ENCODE measurements around the gene ALKBH2. TPM values are rescaled to one million over a fixed set of nuclear protein-coding genes. Genes with fewer than 3 reads are reported as not detected.

Gene ALKBH2
- total RNA-seq, 2 experiments from 2014 or later, result 10.8 to 15.3 TPM

DNA sequence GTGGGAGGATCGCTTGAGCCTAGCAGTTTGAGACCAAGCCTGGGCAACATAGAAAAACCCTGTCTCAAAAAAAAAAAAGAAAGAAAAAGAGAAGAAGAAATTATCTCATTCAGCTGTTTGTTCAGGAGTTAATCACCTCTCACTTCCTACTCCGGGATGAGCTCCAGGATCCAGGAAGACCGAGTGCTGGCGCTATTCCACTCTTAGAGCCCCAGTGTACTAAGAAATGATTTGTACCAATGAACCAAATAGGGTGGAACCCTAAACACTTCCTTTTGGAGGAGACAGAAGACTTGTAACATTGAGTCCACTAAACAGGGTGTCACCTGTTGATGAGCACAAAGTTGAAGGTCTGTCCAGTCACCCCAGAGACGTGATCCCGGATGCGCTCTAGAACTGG, 3.6 kb downstream of the ALKBH2 start:
- Mint-ChIP-seq H3K27ac (no peak overlapping the region), H3K9me3 (ENCODE audit: insufficient read depth) (no peaks in the 10 kb centered on the region), H3K36me3 (ENCODE audit: low read depth) (peaks cover 22% of the 10 kb centered on the region), H3K27me3 (ENCODE audit: low read depth) (no peaks in the 10 kb centered on the region), H3K4me1 (ENCODE audit: low read depth) (peaks cover 34% of the 10 kb centered on the region), H3K4me3 (no peak overlapping the region)
- ChIA-PET POLR2A (no interaction called here), CTCF (no interaction called here)
- no peak for DNase-seq
- no peak for ATAC-seq

DNA sequence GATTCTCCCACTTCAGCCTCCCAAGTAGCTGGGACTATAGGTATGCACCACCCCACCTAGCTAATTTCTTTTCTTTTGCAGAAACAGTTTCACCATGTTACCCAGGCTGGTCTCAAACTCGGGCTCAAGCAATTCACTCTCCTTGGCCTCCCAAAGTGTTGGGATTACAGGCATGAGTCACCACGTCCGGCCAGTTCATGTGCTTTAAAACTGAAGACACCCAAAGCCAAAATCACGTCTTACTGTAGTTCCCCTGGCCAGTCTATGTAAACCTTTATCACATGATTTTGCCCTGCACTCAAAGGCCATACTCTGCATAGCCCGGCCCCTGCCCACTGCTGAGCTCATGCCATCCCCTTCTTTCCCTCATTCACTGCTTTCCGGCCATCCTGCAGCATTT, 4.5 kb downstream of the ALKBH2 start:
- CTCF ChIA-PET, result no interaction called here
- H3K4me1 Mint-ChIP-seq (ENCODE audit: low read depth), result peaks cover 30% of the 10 kb centered on the region
- no peak overlapping the region for H3K27ac Mint-ChIP-seq
- ATAC-seq (no peak), DNase-seq (no peak)
- H3K36me3 Mint-ChIP-seq (ENCODE audit: low read depth), result peaks cover 22% of the 10 kb centered on the region
- no peaks in the 10 kb centered on the region for H3K27me3 Mint-ChIP-seq (ENCODE audit: low read depth)
- POLR2A ChIA-PET, result no interaction called here
- no peak overlapping the region for H3K4me3 Mint-ChIP-seq
- H3K9me3 Mint-ChIP-seq (ENCODE audit: insufficient read depth), result no peaks in the 10 kb centered on the region

DNA sequence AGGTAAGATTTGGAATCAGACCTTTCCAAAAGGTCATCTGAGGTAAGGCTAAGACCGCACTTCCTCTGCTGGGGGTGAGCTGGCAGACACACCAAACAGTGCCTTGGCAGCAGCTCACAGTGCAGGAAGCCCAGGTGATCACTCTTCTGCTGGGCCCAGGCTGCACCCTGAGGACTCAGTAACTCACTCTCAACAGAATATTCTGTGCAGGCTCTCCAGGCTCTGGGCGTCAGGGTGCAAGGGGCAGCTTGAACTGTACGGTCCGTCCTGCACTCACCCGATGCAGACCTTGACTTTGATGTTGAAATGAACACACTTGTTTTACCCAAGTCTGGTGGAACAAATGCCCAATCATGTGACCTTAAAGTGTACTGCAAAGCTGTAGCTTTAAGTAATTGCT, 6.0 kb downstream of the ALKBH2 start:
- POLR2A ChIA-PET, result no interaction called here
- no peak overlapping the region for H3K27ac Mint-ChIP-seq
- no peak for ATAC-seq

DNA sequence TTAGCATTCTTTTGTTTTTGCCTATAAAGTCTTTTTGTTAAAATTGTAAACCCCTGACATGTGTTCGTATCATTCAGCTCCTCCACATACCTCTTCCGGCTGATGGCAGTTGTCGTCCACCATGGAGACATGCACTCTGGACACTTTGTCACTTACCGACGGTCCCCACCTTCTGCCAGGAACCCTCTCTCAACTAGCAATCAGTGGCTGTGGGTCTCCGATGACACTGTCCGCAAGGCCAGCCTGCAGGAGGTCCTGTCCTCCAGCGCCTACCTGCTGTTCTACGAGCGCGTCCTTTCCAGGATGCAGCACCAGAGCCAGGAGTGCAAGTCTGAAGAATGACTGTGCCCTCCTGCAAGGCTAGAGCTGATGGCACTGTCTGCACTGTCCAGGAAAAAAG, 7.7 kb downstream of the ALKBH2 start:
- CTCF ChIA-PET, result no interaction called here
- POLR2A ChIA-PET, result no interaction called here
- DNase-seq (no peak), ATAC-seq (no peak)
- peaks cover 21% of the 10 kb centered on the region for H3K36me3 Mint-ChIP-seq (ENCODE audit: low read depth)
- H3K9me3 Mint-ChIP-seq (ENCODE audit: insufficient read depth), result no peaks in the 10 kb centered on the region
- H3K4me1 Mint-ChIP-seq (ENCODE audit: low read depth), result peaks cover 5% of the 10 kb centered on the region
- H3K27ac Mint-ChIP-seq, result no peak overlapping the region
- no peaks in the 10 kb centered on the region for H3K27me3 Mint-ChIP-seq (ENCODE audit: low read depth)
- H3K4me3 Mint-ChIP-seq, result no peak overlapping the region

More for the DNA sequence above, 6.0 kb downstream of the ALKBH2 start:
- H3K4me3 Mint-ChIP-seq, result no peak overlapping the region
- CTCF ChIA-PET, result interaction anchor here (0.6 to 2.0 kb wide), 4 partner anchors 10 to 32 kb away, joined by 3 to 10 read pairs (median 3); no protein-coding TSS in a partner anchor
- DNase-seq, result no peak
- peaks cover 20% of the 10 kb centered on the region for H3K36me3 Mint-ChIP-seq (ENCODE audit: low read depth)
- H3K27me3 Mint-ChIP-seq (ENCODE audit: low read depth), result no peaks in the 10 kb centered on the region
- peaks cover 16% of the 10 kb centered on the region for H3K4me1 Mint-ChIP-seq (ENCODE audit: low read depth)
- no peaks in the 10 kb centered on the region for H3K9me3 Mint-ChIP-seq (ENCODE audit: insufficient read depth)

DNA sequence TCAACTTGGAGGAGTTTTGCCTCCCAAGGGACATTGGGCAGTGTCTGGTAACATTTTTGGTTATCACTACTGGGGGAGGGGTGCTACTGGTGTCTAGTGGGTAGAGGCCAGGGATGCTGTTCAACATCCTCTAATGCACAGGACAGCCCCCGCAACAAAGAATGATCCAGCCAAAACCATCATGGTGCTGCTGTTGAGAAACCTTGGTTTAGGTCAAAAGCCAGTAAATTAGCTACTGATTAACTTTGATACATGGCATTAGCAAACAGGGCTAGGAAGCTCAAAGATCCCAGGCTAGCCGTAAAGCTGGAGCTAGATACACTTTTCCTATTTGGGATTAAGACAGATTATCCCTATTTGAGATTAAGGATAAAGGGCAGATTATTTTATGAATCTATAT, 8.8 kb downstream of the ALKBH2 start:
- H3K4me3 Mint-ChIP-seq, result no peak overlapping the region
- no peaks in the 10 kb centered on the region for H3K27me3 Mint-ChIP-seq (ENCODE audit: low read depth)
- H3K4me1 Mint-ChIP-seq (ENCODE audit: low read depth), result peaks cover 3% of the 10 kb centered on the region
- ChIA-PET CTCF (no interaction called here), POLR2A (no interaction called here)
- DNase-seq (no peak), ATAC-seq (no peak)
- no peaks in the 10 kb centered on the region for H3K9me3 Mint-ChIP-seq (ENCODE audit: insufficient read depth)
- peaks cover 16% of the 10 kb centered on the region for H3K36me3 Mint-ChIP-seq (ENCODE audit: low read depth)
- H3K27ac Mint-ChIP-seq, result no peak overlapping the region

DNA sequence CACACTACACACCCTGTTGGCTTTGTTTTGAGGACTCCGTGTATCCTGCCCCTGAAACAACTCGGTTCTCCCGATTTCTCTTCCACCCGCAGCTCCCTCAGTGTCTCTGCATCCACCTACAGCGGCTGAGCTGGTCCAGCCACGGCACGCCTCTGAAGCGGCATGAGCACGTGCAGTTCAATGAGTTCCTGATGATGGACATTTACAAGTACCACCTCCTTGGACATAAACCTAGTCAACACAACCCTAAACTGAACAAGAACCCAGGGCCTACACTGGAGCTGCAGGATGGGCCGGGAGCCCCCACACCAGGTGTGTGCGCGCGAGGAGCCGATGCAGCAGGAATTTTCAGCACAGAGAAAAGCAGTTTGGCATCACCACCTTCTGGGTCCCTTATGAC, 10.5 kb downstream of the ALKBH2 start:
- POLR2A ChIA-PET, result no interaction called here

DNA sequence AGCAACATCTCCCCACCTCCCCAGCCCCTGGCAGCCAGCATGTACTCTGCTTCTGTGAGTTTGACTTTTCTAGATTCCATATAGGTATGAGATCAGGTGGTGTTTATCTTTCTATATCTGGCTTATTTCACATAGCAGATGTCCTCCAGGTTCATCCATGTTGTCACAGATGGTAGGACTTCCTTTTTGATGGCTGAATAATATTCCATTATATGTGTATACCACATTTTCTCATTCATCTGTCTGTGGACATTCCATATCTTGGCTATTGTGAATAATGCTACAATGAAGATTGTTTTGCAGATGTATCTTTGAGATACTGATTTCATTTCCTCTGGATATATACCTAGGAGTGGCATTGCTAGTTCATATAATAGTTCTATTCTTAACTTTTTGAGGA, 18.4 kb downstream of the ALKBH2 start:
- Mint-ChIP-seq H3K27me3 (ENCODE audit: low read depth) (no peaks in the 10 kb centered on the region), H3K36me3 (ENCODE audit: low read depth) (peaks cover 25% of the 10 kb centered on the region), H3K27ac (no peak overlapping the region), H3K9me3 (ENCODE audit: insufficient read depth) (peaks cover 5% of the 10 kb centered on the region), H3K4me1 (ENCODE audit: low read depth) (no peaks in the 10 kb centered on the region), H3K4me3 (no peak overlapping the region)
- no peak for DNase-seq
- no peak for ATAC-seq
- CTCF ChIA-PET, result no interaction called here
- POLR2A ChIA-PET, result no interaction called here

More for the DNA sequence above, 10.5 kb downstream of the ALKBH2 start:
- H3K4me3 Mint-ChIP-seq, result no peak overlapping the region
- H3K36me3 Mint-ChIP-seq (ENCODE audit: low read depth), result peaks cover 16% of the 10 kb centered on the region
- H3K4me1 Mint-ChIP-seq (ENCODE audit: low read depth), result peaks cover 2% of the 10 kb centered on the region
- ATAC-seq (no peak), DNase-seq (no peak)
- CTCF ChIA-PET, result no interaction called here
- H3K9me3 Mint-ChIP-seq (ENCODE audit: insufficient read depth), result peaks cover 5% of the 10 kb centered on the region
- H3K27ac Mint-ChIP-seq, result no peak overlapping the region
- H3K27me3 Mint-ChIP-seq (ENCODE audit: low read depth), result no peaks in the 10 kb centered on the region

DNA sequence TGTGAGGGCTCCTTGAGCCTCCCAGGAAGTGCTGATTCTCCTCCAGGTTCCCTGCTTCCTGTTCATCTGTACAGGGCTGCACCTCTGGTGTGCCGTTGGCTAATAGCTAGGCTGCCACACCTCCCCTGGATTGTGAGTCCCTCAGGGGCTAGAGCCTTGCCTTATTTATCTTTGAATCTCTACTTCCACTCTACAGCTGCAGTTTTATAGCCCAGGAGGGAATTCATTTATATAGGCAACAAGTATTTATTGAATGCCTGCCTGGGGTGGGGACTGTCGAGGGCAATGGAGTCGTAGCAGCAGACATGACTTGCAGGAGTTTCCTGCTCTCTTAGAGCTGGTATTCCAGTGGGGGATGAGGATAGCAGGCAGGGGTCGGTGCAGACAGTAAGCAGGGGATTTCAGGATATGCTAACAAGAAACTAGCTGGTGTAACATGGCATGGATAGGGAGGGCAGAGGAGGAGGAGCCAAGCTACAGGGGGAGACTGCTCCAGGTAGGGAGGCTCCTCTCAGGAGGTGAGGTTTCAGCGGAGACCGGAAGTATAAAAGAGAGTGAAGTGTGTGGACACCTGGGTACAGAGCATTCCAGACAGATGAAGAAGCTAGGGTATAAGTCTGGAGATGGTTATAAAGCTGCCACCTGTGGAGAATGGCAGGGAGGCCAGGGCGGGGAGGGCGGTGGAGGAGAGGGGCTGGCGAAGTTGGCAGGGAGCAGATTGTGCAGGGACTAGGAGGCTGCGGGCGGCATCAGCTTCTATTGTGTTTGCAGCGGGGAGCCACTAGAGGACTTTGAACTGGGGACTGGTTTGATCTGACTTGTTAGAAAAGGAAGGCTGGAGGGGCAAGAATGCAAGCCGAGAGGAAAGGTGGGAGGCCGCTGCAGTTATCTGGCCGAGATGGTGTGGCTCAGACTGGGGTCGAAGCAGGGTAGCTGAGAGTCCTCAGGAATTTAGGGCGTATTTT, 23.7 kb downstream of the ALKBH2 start:
- Mint-ChIP-seq H3K4me3 (no peak overlapping the region), H3K4me1 (ENCODE audit: low read depth) (no peaks in the 10 kb centered on the region), H3K27me3 (ENCODE audit: low read depth) (no peaks in the 10 kb centered on the region), H3K9me3 (ENCODE audit: insufficient read depth) (no peaks in the 10 kb centered on the region), H3K27ac (no peak overlapping the region), H3K36me3 (ENCODE audit: low read depth) (peaks cover 5% of the 10 kb centered on the region)
- ChIA-PET CTCF (interaction anchor here (1.8 kb wide), 1 partner anchor 23 kb away, joined by 4 read pairs; no protein-coding TSS in a partner anchor), POLR2A (no interaction called here)
- DNase-seq, result no peak
- ATAC-seq, result no peak

DNA sequence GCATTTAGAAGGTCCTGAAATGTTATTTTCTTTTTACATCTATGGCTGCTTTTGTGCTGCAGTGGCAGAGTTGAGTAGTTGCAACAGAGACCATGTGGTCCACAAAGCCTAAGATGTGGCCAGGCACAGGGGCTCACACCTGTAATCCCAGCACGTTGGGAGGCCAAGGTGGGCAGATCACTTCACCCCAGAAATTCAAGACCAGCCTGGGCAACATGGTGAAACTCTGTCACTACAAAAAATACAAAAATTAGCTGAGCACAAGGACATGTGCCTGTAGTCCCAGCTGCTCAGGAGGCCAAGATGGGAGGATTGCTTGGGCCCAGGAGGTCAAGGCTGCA, 27.4 kb downstream of the ALKBH2 start:
- H3K4me3 Mint-ChIP-seq, result no peak overlapping the region
- H3K27ac Mint-ChIP-seq, result no peak overlapping the region
- peaks cover 2% of the 10 kb centered on the region for H3K36me3 Mint-ChIP-seq (ENCODE audit: low read depth)
- DNase-seq (no peak), ATAC-seq (no peak)
- H3K27me3 Mint-ChIP-seq (ENCODE audit: low read depth), result no peaks in the 10 kb centered on the region
- no peaks in the 10 kb centered on the region for H3K9me3 Mint-ChIP-seq (ENCODE audit: insufficient read depth)
- ChIA-PET POLR2A (no interaction called here), CTCF (interaction anchor here (0.6 kb wide), 1 partner anchor 180 kb away, joined by 3 read pairs; no protein-coding TSS in a partner anchor)
- no peaks in the 10 kb centered on the region for H3K4me1 Mint-ChIP-seq (ENCODE audit: low read depth)

DNA sequence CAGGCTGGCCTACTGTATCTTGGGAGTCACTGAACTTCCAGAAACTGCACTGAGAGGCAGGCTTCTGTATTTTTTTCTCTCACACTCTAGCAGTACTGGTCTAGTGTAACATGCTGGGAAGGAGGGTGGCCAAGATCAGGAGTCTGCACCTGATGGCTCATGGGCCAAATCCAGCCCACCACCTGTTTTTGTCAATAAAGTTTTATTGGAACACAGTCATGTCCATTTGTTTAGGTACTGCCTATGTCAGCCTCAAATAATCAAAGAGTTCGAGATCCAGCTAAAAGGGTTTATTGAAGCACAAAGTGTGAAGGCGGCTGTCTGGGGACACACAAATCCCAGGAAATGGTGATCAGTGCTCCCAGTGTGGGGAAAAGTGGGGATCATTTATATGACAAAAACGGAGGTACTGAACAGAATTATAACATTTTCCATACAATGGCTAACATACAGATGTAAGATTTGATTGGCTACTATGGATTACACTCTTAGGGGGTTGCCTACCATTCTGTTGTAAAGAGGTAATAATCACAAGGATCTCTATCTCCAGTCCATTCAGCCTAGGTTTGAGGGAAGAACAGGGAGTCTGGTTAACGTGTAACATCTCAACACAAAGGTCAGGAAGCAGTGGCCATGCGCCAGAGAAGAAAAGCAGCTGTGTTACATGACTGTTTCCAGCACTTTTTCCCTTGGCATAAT, 28.0 kb downstream of the ALKBH2 start:
- no peak for ATAC-seq
- ChIA-PET POLR2A (no interaction called here), CTCF (interaction anchor here (0.6 kb wide), 1 partner anchor 179 kb away, joined by 3 read pairs; no protein-coding TSS in a partner anchor)
- Mint-ChIP-seq H3K27me3 (ENCODE audit: low read depth) (no peaks in the 10 kb centered on the region), H3K4me1 (ENCODE audit: low read depth) (no peaks in the 10 kb centered on the region), H3K9me3 (ENCODE audit: insufficient read depth) (no peaks in the 10 kb centered on the region), H3K36me3 (ENCODE audit: low read depth) (peaks cover 2% of the 10 kb centered on the region), H3K27ac (no peak overlapping the region), H3K4me3 (no peak overlapping the region)
- DNase-seq, result no peak

DNA sequence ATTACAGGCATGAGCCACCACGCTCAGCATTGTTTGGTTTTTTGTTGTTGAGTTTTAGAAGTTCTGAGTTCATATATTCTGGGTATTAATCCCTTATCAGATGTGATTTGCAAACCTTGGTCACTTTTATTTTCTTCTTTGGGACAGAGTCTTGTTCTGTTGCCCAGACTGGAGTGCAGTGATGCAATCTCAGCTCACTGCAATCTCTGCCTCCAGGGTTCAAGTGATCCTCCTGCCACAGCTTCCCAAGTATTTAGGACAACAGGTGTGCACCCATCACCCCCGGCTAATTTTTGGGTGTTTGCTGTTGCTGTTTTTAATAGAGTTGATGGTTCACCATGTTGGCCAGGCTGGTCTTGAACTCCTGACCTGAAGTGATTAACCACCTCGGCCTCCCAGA, 29.1 kb downstream of the ALKBH2 start:
- ChIA-PET POLR2A (no interaction called here), CTCF (no interaction called here)
- no peak overlapping the region for H3K27ac Mint-ChIP-seq
- H3K9me3 Mint-ChIP-seq (ENCODE audit: insufficient read depth), result no peaks in the 10 kb centered on the region
- no peaks in the 10 kb centered on the region for H3K4me1 Mint-ChIP-seq (ENCODE audit: low read depth)
- no peak overlapping the region for H3K4me3 Mint-ChIP-seq
- H3K27me3 Mint-ChIP-seq (ENCODE audit: low read depth), result no peaks in the 10 kb centered on the region
- peaks cover 2% of the 10 kb centered on the region for H3K36me3 Mint-ChIP-seq (ENCODE audit: low read depth)
- DNase-seq (no peak), ATAC-seq (no peak)

DNA sequence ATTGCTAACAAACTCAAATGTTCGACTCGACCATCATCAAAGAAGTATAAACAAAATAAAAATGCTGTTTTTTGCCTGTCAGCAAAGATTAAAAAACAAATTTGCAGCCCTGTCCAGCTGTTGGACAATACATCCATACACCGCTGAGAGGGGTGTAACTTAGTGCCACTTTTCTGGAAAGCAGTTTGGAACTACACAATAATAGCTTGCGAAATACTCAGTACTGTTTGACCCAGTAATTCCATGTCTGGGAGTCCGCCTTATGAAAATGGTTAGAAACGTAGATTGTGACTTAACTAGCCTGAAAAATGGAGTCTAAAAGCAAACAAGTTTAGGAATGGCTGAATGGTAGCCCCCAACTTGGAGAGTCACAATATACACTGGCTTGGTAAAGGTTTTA, 34.5 kb downstream of the ALKBH2 start:
- DNase-seq (no peak), ATAC-seq (no peak)
- CTCF ChIA-PET, result no interaction called here
- Mint-ChIP-seq H3K4me1 (ENCODE audit: low read depth) (peaks cover 4% of the 10 kb centered on the region), H3K4me3 (no peak overlapping the region), H3K36me3 (ENCODE audit: low read depth) (peaks cover 2% of the 10 kb centered on the region), H3K27me3 (ENCODE audit: low read depth) (no peaks in the 10 kb centered on the region), H3K27ac (no peak overlapping the region), H3K9me3 (ENCODE audit: insufficient read depth) (no peaks in the 10 kb centered on the region)
- POLR2A ChIA-PET, result no interaction called here

Data from activated CD8-positive, alpha-beta T cell treated with anti-CD3 and anti-CD28 coated beads, Interleukin-2, amount 10 ng/mL, durations not matched to agents 7 days and 5 days (primary cell).